Measurements from ENCODE around the gene LURAP1L.

- TF ChIP-seq EZH2 (IDR thresholded peaks at IDR 0.05) = no peak
- TF ChIP-seq POLR2AphosphoS5 (IDR thresholded peaks at IDR 0.05; ENCODE audit: borderline replicate concordance, low read depth, low read length) = no peak
- TF ChIP-seq FOXP2 (optimal IDR thresholded peaks at IDR 0.05; ENCODE audit: control extremely low read depth, extremely low read length, insufficient read depth) = no peak
These were observed 88.0 kb downstream of the LURAP1L start for GRCh38 chr9:12862611-12863410.

Measured in SK-N-MC (cell line).